Measurements from ENCODE around the gene C6orf15.

The C6orf15 gene

DNA sequence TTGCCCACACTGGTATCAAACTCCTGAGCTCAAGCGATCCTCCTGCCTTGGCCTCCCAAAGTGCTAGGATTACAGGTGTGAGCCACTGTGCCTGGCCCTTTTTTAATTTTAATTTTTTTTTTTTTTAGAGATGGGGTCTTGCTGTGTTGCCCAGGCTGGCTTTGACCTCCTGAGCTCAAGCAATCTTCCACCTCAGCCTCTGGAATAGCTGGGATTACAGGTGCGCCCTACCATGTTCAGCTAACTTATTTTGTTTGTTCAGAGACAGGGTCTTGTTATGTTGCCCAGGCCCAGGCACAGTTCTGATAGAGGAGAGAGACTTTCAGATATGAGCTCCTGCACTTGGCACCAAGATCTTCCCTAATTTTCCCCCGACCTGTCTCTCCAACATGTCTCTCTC is 18.4 kb upstream of the C6orf15 start:
- DNase-seq: no peak

DNA sequence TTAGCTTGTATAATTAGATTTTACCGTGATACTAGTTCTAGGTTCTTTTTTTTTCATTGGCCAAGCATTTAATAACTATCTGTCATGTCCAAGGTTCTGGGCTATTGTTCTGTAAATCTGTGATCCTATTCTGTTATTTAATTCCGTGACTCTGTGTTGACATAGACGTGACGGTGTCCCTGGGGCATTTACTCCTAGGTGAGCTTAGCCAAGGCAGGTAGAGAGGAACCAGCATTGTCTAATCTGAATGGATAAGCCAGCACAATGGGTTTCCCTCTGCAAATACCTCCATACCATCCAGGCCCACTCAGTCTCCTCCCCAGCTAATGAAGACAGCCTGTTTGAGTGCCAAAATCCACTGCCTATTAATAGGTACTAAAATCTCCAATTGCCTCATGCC is 16.8 kb upstream of the C6orf15 start:
- DNase-seq: no peak

DNA sequence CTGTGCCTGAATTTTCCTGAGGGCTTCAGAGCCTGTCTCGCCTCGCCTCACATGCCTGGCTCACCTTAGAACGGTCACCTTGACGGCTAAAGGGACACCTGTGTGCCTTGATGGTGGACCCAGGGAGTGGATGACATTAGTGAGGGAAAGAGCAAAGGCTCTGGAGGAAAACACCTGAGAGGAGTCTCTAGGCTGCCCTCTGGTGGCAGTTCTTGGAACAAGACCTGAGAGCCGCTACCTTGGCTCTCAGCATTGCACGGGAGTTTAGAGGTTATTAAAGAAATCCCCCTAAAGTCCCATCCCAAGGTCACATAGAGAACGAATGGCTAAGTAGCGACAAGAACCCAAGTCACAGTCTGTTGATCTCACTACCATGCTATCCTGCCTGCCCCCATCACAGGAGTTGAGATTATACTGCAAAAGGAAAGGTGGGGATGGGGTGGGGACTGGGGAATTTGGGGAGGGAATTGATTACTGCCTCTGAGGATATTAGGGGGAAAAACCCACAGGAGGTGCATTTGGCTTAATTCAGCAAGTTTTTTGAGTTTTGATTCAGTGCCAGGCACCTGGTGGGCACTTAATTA is 15.8 kb upstream of the C6orf15 start:
- peak in 6 of 14 donors; percentile 4 to 47 (median 10) for DNase-seq

DNA sequence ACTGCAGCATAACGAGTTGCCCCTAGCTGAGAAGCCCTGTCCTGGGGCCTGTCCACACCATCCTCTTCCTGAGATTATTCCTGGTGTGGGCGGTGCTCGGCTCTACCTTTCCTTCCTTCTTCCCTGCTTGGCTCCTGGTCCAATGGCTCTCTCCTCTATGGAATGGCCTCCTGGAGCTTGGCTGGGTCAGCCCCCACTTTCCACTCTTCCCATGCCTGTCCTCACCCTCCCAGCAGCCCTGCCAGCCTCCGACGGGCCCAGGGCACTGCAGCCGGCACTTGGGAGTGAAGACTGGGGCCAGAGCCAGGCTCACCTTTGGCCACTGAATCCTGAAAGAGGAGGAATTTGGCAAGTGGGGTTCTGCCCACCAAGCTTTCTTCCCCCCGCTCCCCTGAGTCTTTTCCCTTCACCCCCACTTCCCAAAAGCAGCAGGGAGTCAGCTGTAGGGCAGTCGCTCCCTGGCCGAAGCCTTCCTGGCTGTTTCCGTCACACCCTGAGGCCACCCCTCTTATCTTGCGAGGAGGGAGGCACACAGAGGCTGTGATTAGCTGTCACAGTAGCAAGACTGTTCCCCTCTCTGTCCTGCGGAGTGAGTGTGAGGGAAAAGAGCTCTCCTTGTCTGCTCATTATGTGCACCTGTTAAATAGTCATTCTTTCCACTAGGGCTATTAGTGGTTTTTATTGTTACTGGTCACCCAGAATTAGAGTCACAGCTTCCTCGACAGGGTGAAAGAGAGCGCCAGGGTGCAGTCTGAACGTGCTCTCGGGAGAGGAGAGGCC is 14.2 kb upstream of the C6orf15 start:
- DNase-seq: no peak

DNA sequence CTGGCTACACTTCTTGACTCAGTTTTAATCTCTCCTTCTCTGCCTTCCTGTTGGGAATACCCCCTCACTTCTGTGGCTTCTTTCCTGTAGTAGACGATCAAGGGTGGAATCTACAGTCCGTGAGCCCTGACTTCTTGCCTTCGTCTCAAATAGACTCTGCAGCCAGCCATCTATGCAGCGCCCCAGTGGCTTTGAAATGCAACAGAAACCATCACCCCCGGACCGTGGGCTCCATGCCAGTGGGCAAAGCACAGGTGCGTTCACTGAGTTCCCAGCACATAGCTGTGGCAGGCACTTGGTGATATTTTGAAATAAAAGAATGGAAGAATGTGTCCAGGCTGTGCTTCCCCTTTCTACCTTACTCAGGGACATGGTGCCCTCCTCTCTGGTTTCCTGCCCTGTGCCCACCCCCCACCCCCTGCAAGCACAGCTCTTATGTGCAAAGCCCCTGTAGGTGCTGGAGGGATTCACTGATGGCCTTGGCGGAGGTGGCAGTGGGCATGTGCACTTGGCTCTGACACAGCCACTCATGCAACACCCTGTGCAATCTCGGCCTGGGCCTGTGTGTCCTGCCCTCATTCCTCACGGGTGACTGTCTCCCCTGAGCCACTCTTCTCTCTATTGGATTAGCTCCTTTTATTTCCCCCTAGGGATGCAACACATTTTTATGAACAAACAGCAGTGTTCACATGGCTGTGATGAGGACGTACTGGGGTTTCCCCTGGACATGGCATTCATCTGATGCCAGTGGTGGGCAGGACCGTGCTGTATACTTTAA is 13.4 kb upstream of the C6orf15 start:
- DNase-seq: no peak

DNA sequence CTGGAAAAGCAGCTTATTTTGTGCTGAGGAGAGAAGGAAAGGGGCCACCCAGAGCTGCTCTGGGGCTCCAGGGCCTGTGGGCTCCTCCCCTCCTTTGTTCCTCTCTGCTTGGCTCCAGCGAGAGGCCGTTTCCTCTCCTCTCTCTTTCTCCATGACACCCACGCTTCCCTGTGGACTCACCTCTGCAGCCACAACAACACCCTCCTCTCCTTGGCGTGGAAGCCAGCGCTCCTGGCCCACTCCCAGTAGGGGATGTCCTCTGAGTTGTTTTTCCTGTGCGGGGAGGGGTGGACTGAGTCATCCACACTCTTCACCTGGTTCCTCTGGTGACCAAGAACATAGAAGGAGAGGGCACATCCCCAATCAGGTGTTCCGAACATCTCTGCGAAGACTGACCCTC is 12.8 kb upstream of the C6orf15 start:
- peak in 1 of 14 donors; percentile 28 for DNase-seq

DNA sequence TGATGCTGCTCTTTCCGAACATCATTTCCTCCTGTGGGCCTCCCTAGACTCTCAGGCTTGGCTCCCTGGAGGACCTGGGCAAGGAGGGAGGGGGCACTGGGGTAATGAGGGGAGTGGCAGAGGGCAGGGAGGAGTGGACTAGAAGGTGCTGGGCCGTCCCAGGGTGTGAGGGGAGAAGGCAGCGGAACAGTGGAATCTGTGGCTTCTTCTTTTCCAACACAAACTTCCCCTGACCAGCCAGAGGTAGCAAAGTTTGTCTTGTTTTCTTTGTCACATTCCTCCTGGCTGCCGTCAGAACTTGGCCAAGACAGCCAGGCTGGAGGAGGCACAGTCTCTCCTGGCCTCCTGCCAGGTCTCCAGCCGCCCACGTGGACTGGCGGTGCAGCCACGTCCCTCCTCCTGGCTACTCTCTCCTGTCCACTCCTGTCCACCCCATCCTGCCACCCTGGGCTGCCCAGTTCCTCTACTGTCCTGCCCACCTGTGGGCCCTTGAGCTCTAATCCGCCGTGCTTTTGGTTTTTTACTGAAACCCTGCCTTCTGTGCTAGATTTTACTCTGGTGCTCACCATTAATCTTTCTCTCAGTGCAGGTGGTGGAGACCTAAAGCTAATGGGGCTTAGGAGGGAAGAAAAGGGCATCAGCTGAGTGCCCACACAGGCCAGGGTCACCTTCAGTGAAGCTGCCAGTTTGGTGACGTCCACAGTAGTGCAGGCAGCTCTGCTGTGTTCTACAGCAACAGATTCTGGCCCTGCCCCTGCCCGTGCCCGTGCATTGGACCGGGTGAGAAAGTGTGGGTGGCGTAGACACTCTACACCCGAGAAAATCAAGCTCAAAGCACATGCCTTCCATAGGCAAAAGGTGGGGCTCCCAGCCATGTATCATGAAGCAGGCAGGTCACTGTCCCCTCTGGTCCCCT is 10.7 kb upstream of the C6orf15 start:
- peak in 10 of 14 donors; percentile 6 to 67 (median 30) for DNase-seq

DNA sequence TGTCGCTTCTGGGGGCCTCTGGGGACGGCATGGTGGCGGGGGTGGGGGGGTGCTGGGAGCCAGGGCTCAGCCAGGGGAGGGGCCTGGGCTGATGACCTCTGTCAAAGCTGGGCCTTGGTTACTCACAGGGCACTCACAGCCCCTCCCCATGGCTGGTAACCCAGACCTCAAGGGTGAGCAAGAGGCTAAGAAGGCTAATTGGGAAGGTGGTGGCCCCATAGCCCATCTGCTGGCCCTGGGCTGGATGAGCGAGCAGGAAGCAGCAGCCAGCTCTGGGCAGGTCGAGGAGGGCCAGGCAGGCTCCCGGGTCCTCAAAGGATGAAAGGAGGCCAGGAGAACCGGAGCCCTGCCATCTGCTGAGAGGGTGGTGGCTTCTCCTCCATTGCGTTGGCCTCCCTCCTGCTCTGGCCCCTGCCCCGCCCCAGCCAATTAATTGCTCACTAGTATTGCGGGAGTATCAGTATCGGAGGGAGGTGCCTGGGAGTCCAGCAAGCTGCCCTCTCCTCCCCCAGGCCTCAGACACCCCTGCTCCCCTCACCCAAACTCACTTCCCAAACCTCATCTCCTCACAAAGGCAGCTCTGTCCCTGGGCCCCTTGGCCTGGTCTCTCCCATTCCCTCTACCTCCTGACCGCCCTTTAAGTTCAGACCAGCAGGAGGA is 8.9 kb upstream of the C6orf15 start:
- no peak for DNase-seq

DNA sequence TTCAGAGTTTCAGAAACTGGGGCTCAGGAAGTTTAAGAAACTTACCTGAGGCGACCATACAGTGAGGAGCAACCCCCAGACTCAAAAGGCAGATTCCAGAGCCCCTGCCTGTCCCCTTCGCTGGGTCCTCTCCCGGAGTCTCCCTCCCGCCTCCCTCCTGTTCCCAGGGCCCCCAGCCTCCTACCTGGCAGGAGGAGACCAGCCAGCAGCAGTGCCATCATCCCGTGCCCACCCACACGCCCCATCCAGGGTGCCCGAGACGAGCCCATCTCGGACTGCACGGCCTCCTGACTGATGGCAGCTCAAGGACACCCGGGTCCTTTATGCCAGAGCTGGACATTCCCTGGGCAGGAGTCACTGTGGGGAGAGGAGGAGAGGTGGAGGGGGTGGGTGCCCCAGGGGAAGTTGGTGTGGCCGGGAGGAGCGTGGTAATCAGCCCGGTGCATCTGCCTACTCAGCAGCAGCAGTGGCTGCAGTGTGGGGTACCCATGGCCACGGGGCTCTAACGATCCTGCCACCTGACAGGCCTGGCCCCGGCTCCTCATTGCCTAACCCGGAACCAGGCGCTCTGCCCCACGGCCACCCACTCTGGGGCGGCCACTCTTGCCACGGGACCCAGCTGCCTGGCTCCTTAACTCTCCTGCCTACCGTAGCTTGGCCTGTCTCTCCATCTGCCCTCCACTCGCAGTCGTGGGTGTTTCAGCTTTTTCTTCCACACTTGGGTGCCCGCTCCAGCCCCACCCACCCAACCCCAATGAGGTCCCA is 8.0 kb upstream of the C6orf15 start, which contains the start of gene CDSN:
TSS of gene CDSN (minus strand) at position 296 of the 765 bp plus-strand sequence. CDS start at position 269, 27 bp downstream.
- DNase-seq: no peak

DNA sequence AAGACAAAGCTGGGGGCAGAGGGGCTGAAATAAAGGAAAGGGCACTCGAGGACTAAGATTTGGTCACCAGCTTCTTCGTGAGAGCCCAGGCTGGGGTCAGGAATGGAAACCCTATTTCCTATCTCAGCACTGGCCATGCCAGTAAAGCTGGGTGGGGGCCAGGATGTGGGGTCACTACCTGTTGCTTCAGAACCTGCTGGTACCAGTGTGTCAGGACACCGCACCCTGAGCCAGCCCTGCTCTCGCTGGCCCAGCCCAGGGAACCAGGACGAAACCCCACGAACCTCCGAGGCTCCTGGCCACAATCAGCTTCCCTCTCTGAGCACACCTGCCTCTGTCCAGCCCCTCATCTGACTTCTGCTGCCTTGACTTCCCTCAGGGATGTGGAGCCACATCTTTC is 5.8 kb upstream of the C6orf15 start:
- DNase-seq: no peak

DNA sequence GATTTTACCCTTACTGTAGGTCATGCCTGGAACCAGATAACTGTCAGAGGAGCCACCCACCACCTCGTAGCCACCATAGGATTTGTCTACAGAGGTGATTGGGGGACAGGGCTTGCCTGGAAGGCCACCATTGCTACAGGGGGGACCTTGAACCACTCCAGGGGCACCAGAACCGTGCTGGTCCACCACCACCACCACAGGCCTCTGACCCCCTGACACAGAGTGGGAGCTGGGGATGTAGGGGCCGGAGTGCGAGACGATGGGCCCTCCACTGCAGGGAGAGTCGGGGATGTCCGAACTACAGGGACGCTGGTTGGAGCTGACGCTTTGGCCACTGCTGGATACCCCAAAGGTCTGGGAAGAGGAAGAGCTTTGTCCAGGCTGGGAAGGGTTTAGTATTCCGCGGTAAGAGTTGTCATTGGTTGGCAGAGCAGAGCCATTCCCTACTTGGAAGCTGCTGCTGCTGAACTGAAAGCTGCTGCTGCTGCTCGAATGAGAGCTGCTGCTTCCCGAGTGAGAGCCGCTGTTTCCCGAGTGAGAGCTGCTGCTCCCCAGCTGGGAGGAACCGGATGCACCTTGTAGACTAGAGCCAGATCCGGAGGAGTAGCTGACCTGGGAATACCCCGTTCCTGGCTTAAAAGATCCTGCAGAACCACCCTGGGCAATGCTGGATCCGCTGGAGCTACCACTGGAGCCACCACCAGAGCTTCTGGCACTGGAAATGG is 4.4 kb upstream of the C6orf15 start:
- DNase-seq: no peak

DNA sequence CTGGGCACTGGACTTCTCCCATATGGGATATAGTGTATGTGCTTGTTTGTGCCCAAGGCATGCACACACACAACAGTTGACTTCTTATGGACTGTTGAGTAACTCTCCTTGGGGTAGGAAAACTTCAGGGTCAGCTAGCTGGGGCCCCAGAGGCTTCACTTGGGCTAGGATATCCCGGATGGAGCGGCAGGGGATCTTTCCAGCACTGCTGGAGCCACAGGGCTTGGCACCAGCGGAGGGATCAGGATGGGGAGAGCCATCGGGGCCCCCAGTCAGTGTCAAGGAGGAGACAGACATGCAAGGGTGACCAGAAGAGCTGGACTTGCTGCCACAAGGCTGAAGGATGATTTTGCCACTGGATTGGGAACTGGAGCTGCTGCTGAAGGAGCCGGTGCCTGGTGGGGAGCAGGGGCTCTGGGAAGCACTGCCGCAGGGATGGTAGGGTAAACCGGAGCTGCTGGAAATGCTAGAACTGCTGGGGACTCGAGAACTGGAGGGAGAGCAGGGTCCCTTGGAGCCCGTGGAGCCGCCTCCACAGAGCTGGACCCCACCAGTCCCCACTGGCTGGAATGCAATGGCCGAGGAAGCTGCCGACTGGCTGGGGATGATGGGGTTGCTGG is 3.7 kb upstream of the C6orf15 start:
- DNase-seq: no peak

DNA sequence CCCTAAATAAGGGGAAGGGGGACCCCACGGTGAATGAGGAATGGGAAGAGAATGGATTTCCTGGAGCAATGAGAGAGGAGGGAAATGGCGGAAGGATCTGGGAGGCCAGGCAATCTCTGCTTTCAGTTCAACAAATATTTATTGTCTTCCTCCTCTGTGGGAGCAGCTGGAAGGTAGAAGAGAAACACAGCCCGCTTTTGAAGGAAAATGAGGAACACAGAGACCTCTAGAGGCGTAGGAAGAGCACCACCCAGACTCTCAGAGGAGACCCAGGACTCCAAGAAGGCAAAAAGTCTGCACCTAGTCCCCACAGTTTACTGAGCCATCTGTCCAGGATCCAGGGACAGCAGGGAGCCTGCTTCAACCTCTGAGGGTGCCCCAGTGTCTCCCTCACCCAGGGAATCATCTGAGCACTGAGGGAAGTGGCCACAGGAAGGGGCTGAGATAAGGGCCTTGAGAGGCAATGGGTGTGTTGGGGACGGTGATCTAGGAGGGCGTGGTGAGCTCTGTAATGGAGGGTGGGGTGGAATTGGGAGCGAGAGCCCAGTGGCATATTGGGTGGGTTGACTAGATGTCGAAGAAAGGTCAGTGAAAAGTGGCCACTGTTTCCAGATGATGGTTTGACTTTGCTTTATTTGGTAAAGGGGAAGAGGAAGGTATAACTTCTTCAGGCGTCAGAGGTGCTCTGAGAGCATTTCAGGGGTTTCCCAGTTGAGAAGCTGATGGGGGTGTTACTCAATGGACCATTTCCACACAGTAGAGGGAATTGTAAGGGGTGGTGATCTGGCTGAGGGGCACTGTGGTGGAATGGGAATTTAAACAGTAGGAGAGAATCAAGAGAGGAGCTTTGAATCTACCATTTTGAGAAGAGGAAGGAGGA is 2.8 kb upstream of the C6orf15 start:
- DNase-seq: peak in 3 of 14 donors; percentile 22 to 51 (median 26)

DNA sequence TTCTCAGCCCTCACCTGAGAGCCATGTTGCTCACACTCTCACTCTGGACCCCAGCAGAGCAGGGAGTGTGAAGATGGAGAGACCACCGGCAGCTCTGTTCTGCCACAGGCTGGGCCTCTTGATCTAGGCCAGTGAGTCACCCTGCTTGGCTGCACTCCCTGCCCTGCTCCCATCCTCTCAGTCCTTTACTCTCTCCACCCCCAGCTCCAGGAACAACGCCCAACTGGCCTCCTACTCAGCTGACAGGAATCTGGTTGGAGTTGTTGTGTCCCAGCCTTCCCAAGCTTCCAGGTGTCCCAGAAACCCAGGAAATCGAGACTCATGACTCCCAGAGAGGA is 2.1 kb upstream of the C6orf15 start, which contains the start of gene PSORS1C1:
TSS of gene PSORS1C1 (plus strand) at position 260 of the 338 bp plus-strand sequence. CDS start 14,833 bp downstream, outside the sequence.
- DNase-seq: peak in 7 of 14 donors; percentile 13 to 86 (median 21)

DNA sequence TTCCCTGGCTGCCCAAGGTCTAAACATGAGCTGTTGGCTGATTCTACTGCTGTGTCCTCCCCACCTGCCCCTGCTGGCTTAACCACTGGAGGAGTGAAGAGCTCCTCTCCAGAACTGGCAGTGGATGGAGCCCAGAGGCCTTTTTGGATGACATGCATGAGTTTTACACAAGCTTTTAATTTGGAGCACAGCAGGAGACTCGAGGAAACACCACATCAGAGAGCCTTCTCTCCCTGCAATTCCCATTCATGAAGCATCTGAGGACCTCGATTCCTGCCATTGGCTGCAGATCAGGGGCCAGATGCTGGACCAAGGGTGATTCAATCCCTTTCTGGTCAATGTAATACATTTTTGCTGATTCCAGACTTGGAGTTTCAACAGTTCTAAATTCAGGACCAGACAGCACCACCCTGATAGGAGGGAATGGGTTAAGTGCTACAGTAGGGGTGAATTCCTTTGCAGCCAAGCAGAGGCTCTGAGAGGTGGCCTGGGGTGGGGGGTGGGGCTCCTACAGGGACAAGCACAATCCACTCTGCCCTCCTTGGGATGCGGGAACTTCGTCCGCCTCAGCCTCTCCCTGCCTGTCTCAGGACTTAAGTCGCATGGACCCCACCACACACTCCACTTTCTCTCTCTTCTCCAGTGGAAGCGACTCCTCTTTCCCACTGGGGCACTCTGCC is 1.6 kb upstream of the C6orf15 start:
- DNase-seq: no peak

DNA sequence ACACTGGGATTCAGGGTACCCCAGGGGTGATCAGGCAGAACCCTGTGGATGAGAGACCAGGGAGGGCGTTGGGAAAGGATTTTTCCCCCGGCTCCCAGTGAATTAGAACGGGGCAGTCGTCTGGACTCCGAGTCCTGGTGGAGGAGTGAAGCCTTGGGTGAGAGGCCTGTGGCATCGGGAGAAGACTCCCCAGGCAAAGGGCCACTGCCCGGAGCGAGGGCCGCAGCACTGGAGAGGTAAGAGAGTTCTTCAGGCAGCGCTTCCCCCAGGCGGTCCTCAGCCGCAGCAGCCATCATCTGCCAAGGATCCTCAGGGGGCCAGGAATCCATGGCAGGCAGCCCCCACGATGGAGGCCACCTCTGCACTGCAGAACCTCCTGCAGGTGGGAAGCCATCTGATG is 663 bp downstream of the C6orf15 start:
- DNase-seq: no peak

DNA sequence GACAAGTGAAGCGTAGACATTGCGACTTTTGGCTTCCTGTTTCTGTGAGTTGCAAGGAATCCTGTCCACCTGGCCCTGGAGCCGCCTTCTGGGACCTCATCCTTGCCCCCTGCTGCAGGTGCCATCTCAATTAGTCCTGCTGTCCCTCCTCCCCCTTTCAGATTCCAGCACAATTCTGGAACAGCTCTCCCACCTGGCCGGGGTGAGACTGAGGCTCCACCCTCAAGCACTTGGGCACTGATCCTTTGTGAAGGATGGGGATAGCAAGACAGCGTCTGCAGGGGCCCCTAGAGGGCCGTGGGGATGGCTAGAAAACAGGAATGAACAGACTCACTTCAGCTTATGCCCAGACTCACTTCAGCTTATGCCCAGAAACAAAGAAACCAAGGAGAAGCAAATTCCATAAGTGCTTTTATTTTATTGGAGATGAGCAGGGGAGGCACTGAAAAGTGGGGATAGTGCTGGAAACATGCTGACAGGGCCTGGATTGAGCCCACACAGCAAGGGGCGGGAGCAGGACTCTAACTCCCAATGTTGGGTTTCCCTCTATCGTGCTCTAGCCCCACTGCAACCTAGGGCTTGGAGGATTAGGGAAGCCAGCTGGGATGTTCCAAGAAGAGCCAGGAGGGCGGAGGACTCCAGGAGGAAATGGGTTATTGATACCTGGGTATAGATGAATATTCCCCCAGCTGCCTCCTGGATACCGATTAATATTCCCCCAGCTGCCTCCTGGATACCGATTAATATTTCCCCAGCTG is 1.4 kb downstream of the C6orf15 start:
- peak in 1 of 14 donors; percentile 26 for DNase-seq

All from C1 segment of cervical spinal cord (tissue), 14 donors.